Activated naive CD8-positive, alpha-beta T cell treated with anti-CD3 and anti-CD28 coated beads for 36 hours (primary cell): ENCODE data around the gene NUDT17. TPM values are rescaled to one million over a fixed set of nuclear protein-coding genes. Genes with fewer than 3 reads are reported as not detected.

ENCODE experiments used
- DNase-seq: peaks from one replicate; pipeline ENCODE4 v3.0.0; 2021
- H3K27ac Mint-ChIP-seq: one replicate; pipeline ENCODE4 v1.8.0; 2022; ENCODE audit warnings: mild to moderate bottlenecking, moderate library complexity, mixed read lengths
- H3K27me3 Mint-ChIP-seq: one replicate; pipeline ENCODE4 v1.8.0; 2022; ENCODE audit warnings: mild to moderate bottlenecking, mixed read lengths
- H3K36me3 Mint-ChIP-seq: one replicate; pipeline ENCODE4 v1.8.0; 2021; ENCODE audit warnings: mild to moderate bottlenecking, mixed read lengths
- H3K4me1 Mint-ChIP-seq: one replicate; pipeline ENCODE4 v1.8.0; 2021; ENCODE audit warnings: mixed read lengths
- H3K4me3 Mint-ChIP-seq: one replicate; pipeline ENCODE4 v1.8.0; 2022; ENCODE audit warnings: mild to moderate bottlenecking, moderate library complexity, mixed read lengths
- H3K9me3 Mint-ChIP-seq: one replicate; pipeline ENCODE4 v1.8.0; 2022; ENCODE audit warnings: mixed read lengths
- total RNA-seq, 2 experiments: library from RNA; stranded (reverse); gene quantifications; one replicate each; pipeline ENCODE4 v1.2.3, GENCODE V29; 2021

The NUDT17 gene
- total RNA-seq, 2 experiments from 2014 or later = 3.6 to 3.8 TPM

GRCh38 chr1:145891587-145892485, 46.4 kb downstream of the NUDT17 start:
- H3K9me3 Mint-ChIP-seq = no peaks in the 10 kb centered on the region
- no peaks in the 10 kb centered on the region for H3K27me3 Mint-ChIP-seq
- no peak overlapping the region for H3K27ac Mint-ChIP-seq
- DNase-seq = peak; percentile 44
- H3K4me3 Mint-ChIP-seq = no peak overlapping the region
- no peaks in the 10 kb centered on the region for H3K36me3 Mint-ChIP-seq
- H3K4me1 Mint-ChIP-seq = peaks cover 1% of the 10 kb centered on the region

GRCh38 chr1:145892486-145893087, 47.2 kb downstream of the NUDT17 start:
- H3K27ac Mint-ChIP-seq = no peak overlapping the region

GRCh38 chr1:145893306-145894055, 48.1 kb downstream of the NUDT17 start:
- Mint-ChIP-seq H3K4me3 (no peak overlapping the region), H3K27me3 (no peaks in the 10 kb centered on the region), H3K36me3 (no peaks in the 10 kb centered on the region), H3K9me3 (no peaks in the 10 kb centered on the region), H3K4me1 (no peaks in the 10 kb centered on the region), H3K27ac (no peak overlapping the region)
- DNase-seq = no peak

More at GRCh38 chr1:145892486-145893087, 47.2 kb downstream of the NUDT17 start:
- H3K4me1 Mint-ChIP-seq = no peaks in the 10 kb centered on the region
- no peak overlapping the region for H3K4me3 Mint-ChIP-seq
- H3K36me3 Mint-ChIP-seq = no peaks in the 10 kb centered on the region
- H3K27me3 Mint-ChIP-seq = no peaks in the 10 kb centered on the region
- H3K9me3 Mint-ChIP-seq = no peaks in the 10 kb centered on the region
- no peak for DNase-seq

GRCh38 chr1:145895471-145895870, 50.0 kb downstream of the NUDT17 start:
- peaks cover under 1% of the 10 kb centered on the region for H3K36me3 Mint-ChIP-seq
- no peak overlapping the region for H3K27ac Mint-ChIP-seq
- DNase-seq = no peak
- no peaks in the 10 kb centered on the region for H3K27me3 Mint-ChIP-seq
- H3K4me1 Mint-ChIP-seq = no peaks in the 10 kb centered on the region
- H3K4me3 Mint-ChIP-seq = no peak overlapping the region
- H3K9me3 Mint-ChIP-seq = no peaks in the 10 kb centered on the region

GRCh38 chr1:145897969-145898368, 52.5 kb downstream of the NUDT17 start:
- Mint-ChIP-seq H3K27ac (no peak overlapping the region), H3K36me3 (peaks cover 3% of the 10 kb centered on the region), H3K27me3 (no peaks in the 10 kb centered on the region), H3K4me1 (no peaks in the 10 kb centered on the region), H3K9me3 (no peaks in the 10 kb centered on the region), H3K4me3 (no peak overlapping the region)
- no peak for DNase-seq

Other genes starting within 250 kb of the NUDT17 start
- gene GPR89A, start 237.6 kb upstream of the NUDT17 start, total RNA-seq = 10 to 100 TPM; 28.1 to 29.0 TPM
- not detected for gene PDZK1, start 138.3 kb upstream of the NUDT17 start, total RNA-seq
- 10 to 100 TPM; 14.2 to 14.4 TPM for gene CD160, start 126.1 kb upstream of the NUDT17 start, total RNA-seq
- gene RNF115, start 21.5 kb upstream of the NUDT17 start, total RNA-seq = 10 to 100 TPM; 14.3 to 15.5 TPM
- 10 to 100 TPM; 59.2 to 62.0 TPM for gene POLR3C, start 21.4 kb upstream of the NUDT17 start, total RNA-seq
- gene PIAS3, start 13.5 kb downstream of the NUDT17 start, total RNA-seq = 10 to 100 TPM; 14.7 to 16.4 TPM
- under 1 TPM; 0.58 to 0.64 TPM for gene ANKRD35, start 40.2 kb downstream of the NUDT17 start, total RNA-seq
- 1 to 10 TPM in 1 of 2 experiments, under 1 TPM in 1; 0.97 to 1.2 TPM for gene ITGA10, start 64.4 kb downstream of the NUDT17 start, total RNA-seq
- gene PEX11B, start 73.1 kb downstream of the NUDT17 start, total RNA-seq = 10 to 100 TPM; 33.6 to 33.8 TPM
- gene RBM8A, start 81.9 kb downstream of the NUDT17 start, total RNA-seq = 100 to 1,000 TPM; 345 to 349 TPM
- 10 to 100 TPM; 37.6 to 38.3 TPM for gene LIX1L, start 112.4 kb downstream of the NUDT17 start, total RNA-seq
- gene ANKRD34A, start 118.9 kb downstream of the NUDT17 start, total RNA-seq = 10 to 100 TPM in 1 of 2 experiments, 1 to 10 TPM in 1; 9.3 to 10.3 TPM
- gene POLR3GL, start 119.1 kb downstream of the NUDT17 start, total RNA-seq = 10 to 100 TPM; 21.1 to 21.9 TPM
- gene TXNIP, start 150.9 kb downstream of the NUDT17 start, total RNA-seq = 100 to 1,000 TPM; 228 to 231 TPM
- not detected for gene HJV, start 176.1 kb downstream of the NUDT17 start, total RNA-seq